HuH-7.5 (cell line): ENCODE data around the gene MTMR10.

Experiments
- DNase-seq: peaks from one replicate; pipeline ENCODE4 v3.0.0; 2011; ENCODE audit warnings: low spot score

The MTMR10 gene

GRCh38 chr15:31013863-31014607, 22.6 kb upstream of the MTMR10 start:
- no peak for DNase-seq

DNA sequence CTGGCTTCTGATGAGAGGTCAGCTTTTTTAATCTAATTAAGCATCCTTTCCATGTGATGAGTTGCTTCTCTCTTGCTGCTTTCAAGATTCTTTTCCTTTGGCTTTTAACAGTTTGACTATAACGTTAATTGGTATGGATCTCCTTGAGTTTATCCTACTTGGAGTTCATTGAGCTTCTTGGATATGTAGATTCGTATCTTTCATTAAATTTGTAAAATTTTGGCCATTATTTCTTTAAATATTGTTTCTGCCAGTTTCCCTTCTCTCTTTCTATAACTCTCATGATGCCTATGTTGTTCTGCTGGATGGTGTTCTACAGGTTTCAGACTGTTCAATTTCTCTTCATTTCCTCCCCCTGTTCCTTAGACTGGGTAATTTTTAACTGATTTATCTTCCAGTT, 21.0 kb upstream of the MTMR10 start:
- no peak for DNase-seq

- no peak for DNase-seq
These were observed 18.6 kb upstream of the MTMR10 start for GRCh38 chr15:31010036-31010435.

- DNase-seq: no peak
These were observed 14.2 kb upstream of the MTMR10 start for GRCh38 chr15:31005660-31006059.

- no peak for DNase-seq
These were observed 12.8 kb upstream of the MTMR10 start for GRCh38 chr15:31004220-31004733.

GRCh38 chr15:31001702-31002101, 10.3 kb upstream of the MTMR10 start:
- DNase-seq: no peak

DNA sequence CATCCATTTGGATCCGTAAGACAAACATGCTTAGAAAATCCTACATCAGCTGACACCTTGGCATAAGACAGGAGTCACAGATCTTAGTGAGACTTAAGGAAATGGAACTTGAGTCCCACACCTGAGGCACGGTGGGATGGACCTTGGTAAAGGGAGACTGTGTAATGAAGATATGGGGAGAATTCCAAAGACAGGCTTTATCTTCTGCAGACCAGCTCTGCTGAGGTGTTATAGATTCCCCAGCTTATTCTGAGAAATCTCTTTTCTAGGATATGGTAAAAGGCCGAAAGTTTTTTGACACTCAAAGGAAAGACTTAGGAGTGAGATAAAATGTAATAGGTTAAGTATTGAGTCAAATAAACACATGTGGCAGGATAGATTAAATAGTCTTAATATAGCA, 8.3 kb upstream of the MTMR10 start:
- no peak for DNase-seq

DNA sequence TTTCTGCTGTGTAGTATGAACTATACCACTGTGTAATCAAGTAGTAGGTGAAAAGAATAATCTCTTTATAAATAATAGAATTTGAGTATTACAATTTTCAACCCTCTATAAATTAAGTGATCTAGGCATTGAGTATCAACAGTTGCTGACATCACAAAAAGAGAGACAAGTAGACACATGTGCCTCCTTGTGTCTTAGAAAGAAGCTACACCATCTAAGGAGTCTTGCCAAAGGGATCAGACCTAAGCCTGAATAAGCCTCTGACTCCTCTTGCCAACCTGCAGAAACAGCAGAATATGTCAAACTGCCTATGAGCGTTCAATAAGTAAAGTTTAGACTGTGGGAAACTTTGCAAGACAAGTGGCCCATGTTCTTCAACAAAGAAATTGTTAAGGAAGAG, 5.8 kb upstream of the MTMR10 start:
- DNase-seq: no peak

- no peak for DNase-seq
These were observed 929 bp upstream of the MTMR10 start for GRCh38 chr15:30992249-30992864.

DNA sequence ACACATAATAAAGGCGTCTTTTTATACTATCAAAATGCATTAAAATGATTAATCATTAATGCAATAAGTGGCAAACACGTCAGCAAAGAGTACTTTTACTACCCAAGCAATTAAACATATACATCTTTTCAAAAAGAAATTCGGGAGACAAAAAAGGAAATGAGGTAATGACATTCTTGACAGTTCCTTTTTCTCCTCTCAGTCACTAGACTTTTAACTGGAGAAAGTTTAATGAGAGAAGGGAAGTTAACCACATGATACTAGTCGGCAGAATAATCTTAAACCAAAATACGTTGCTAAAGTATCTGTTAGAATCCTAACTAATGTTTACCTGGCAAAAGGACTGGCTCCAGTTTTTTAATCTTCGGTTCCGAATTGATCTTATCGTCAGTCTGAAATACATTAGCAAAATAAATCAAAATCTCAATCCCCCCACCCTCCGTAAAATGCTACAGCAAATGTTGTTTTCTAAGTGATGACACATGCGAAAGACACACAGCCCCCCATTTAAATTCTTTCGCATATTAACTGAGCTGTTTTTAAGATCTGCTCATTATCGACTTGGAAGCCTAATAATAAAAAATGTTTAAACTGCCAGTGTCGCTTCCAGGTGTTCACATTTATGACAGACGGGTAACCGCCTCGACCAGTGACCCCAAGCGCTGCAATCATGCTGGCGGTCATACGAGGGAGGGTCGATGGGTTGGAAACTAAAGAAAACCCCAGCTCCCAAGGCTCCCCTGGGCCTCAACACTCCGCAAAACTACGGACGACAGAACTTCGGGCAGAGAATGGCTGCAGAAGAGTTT, 778 bp downstream of the MTMR10 start:
- DNase-seq: peak; percentile 8

DNA sequence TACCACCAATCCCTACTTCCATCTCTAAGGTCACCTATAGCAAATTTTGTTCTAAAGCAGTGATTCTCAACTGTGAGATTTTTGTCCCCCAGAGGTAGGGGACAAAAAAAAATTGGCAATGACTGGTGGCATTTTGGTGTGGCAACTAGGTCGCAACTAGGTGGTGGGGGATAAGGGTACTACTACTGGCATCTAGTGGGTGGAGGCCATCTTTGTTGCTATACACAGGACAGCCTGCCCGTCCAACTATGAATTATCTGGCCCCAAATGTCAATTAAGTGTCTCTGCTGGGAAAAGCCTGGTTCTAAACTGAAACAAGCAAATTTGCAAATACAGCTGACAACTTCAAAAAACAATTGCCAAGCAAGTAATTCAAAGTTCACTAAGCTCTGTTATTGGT, 1.4 kb downstream of the MTMR10 start:
- no peak for DNase-seq

DNA sequence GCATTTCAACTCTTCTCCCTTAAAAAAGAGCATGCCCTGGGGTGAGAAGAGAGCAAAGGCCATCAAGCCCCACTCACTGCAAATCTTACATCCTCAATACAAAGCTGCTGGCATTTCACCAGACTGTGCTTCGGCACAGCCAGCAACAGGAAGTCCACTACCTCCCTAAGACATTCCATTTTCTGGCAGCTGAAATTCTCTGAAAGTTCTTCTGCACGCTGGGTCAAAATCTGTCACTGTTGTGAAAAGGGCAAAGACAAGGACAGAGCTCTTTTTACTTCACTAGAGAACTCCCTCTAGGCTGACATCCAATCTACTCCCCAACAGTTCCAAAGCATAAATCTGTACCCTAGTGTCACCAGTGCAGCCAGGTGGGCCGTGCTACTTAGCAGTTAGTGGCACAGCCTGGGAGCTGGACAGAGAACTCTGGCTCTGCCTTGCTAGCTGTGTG, 6.3 kb downstream of the MTMR10 start:
- no peak for DNase-seq

DNA sequence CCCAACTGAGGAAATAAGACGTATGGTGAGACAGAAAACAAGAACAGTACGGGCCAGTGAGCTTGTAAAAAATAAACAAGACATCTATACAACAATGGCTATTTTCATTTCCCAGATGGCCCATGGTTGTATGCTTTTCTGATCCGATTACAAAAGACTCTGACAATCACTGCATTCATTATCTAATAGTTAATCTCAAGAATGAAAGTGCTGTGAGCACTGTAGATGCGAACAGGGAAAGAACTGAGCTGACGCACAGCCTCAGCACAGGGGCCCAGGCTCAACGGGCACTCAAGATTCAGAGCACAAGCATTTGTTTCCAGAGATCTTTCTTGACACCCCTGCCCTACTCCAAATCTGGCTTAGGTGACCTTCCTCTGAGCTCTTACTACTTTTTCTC, 6.9 kb downstream of the MTMR10 start:
- DNase-seq: no peak

- no peak for DNase-seq
These were observed 7.3 kb downstream of the MTMR10 start for GRCh38 chr15:30984118-30984517.

DNA sequence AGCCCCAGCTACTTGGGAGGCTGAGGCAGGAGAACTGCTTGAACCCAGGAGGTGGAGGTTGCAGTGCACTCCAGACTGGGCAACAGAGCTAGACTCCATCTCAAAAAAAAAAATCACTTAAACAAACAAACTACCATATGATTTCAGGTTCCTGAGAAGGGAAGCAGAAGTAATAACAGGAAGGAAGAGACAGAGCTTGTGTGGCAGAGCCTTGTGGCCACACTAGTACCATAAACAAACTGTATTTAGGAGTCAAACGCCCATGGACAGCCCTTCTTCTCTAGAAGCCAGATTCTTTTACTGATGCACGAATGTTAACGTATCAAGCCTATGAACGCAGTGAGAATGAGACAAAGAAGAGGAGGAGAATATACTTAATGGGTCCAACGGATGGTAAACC, 12.0 kb downstream of the MTMR10 start:
- DNase-seq: no peak

GRCh38 chr15:30978328-30978727, 13.1 kb downstream of the MTMR10 start:
- DNase-seq: no peak

DNA sequence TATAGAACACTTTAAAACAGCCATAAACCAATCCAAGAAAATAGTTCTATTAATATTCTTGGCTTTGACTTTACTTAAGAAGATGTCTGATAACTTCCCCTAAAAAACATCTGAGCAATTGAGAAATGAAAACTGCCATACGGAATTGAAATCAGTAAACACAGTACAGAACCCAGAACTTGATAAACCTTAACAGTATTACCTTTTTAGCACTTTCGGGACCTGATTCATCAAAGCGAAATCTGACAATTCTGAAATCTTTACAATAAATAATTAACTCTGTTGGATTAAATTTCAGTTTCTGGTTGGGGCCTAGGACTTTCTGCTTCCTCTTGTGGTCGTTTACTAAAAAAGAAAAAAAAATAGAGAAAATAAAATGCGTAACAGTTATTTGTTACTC, 17.3 kb downstream of the MTMR10 start:
- no peak for DNase-seq

DNA sequence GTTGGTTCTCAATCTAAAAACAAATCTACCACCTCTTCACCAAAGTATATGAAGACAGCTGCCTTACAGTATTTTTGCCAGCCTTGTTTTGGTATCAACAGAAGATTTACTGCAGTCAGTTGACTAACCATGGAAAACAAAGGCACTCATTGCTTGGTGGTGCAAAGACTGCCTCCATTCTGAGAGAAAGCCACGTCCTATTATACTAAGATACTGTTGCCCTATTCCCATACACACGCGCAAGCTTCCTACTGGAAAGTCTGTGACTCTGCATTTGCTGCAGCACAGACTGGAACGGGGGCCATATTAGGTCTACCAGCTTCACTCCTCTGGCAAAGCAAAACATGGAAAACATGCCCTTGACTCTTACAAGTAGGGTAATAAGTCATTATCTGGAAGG, 18.0 kb downstream of the MTMR10 start:
- no peak for DNase-seq

DNA sequence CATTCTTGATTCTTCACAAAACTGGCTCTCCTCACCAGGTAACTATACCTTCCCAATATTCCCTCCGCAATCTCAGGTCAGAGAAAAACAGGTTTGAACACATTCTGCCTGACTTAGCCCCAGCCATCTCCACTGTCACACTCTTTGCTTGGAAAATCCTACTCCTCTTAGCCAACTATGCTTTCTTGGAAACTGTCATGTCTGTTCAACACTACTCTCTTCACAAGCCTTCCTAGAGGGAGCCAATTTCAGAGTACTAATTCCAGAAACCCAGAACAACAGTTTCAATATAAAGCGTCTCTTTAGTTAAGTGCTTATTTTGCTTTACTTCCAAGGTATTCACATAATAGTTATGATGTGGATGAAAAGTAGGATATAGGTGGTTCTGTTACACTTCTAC, 21.7 kb downstream of the MTMR10 start:
- DNase-seq: no peak

- no peak for DNase-seq
These were observed 27.7 kb downstream of the MTMR10 start for GRCh38 chr15:30963681-30964080.

DNA sequence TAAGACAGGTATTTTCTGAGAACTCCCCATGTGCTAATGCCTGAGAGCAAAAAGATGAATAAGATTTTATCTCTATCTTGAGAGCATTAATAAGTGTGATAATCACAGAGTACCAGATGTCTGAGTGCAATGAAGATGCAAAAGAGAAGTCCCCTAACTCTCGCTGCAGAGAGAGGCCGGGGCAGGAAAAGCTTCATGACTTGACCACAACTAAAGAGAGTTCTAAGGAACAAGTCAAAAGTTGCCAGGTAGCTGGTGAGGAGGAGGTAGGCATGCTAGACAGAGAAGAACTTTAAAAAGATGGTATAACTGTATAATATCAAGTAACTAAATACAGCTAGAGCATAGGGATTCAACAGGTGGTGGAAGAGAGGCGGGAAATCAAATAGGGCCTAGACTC, 28.8 kb downstream of the MTMR10 start:
- DNase-seq: no peak

DNA sequence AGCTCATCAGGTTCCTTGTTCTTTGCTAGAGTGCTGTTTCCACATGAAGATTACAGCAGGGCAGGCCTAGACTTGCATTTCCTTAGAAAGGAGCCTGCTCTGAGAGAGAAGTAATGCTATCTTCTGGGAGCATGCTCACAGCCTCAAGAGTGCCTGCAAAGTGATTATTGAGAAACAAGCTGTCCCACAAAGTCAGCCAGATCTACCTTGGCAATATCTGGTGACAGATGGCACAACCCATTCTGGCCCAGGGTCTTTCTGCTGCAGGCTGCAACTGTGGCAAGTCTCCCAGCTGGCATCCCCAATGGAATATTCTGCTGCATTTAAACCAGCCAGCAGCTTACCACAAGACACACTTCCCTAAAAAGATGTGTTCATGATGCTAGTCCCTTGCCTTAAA, 29.3 kb downstream of the MTMR10 start:
- no peak for DNase-seq

DNA sequence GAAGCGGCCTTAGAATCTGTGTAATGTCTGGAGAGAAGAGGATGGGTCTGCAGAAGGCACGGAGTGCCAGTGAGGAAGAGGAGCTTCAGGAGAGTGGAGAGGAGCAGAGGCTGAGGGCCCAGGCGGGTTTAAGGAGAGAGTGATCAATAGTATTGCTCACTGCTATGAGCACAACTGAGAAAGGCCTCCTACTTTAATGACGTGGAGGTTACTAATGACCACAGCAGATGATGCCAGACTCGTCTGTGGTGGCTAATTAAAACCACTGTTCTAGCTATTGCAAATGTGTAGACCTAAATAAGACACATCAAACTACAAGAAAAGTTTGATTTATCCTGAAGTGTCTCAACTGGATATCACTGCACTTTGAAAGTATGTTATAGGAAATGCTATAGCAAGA, 33.2 kb downstream of the MTMR10 start:
- no peak for DNase-seq
